Kasumi-1 (cell line): ENCODE data around the gene SGSM2.
A peak's percentile ranks its signal among the peaks of the same experiment; 100 is the strongest.

Experiments
- DNase-seq, 2 experiments: peaks; one replicate each; lab custom pipeline; 2025; lab: John Stamatoyannopoulos, UW

Gene SGSM2

GRCh38 chr17:2399572-2400473 lies 62.5 kb downstream of the SGSM2 start:
- DNase-seq = peak; percentile 56 to 78

- no peak for DNase-seq
Observed at GRCh38 chr17:2400474-2400866, 63.2 kb downstream of the SGSM2 start.

DNA sequence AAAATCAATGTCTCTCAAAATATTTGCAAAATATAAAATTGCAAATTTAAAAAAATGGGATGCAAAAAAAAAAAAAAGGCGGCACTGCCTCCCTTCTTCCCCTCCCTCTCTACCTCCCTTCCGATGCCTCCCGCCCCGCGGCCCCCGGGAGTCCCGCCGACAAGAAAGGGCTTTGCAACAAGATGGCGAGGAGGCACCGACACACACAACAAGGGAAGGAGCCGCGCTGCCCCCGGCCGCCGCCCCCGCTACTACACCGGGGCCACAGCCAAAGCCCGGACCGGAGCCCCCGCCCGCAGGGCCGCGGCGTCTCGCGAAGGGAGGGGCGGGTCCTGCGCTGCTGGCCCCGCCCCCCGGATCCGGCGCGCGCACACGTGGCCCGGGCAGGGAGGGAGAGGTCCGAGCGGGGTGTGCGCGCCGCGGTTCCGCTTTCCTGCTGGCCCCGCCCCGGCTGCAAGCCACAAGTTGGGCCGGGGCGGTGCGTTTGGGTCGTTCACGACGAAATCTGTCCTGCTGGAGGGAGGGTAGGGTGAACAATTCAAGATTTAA lies 63.6 kb downstream of the SGSM2 start, which contains the start of gene MNT:
Gene MNT, minus strand, starts transcription at position 184 of the 549 bp plus-strand sequence. CDS start 348 bp downstream, outside the sequence.
- peak; percentile 69 to 71 for DNase-seq

DNA sequence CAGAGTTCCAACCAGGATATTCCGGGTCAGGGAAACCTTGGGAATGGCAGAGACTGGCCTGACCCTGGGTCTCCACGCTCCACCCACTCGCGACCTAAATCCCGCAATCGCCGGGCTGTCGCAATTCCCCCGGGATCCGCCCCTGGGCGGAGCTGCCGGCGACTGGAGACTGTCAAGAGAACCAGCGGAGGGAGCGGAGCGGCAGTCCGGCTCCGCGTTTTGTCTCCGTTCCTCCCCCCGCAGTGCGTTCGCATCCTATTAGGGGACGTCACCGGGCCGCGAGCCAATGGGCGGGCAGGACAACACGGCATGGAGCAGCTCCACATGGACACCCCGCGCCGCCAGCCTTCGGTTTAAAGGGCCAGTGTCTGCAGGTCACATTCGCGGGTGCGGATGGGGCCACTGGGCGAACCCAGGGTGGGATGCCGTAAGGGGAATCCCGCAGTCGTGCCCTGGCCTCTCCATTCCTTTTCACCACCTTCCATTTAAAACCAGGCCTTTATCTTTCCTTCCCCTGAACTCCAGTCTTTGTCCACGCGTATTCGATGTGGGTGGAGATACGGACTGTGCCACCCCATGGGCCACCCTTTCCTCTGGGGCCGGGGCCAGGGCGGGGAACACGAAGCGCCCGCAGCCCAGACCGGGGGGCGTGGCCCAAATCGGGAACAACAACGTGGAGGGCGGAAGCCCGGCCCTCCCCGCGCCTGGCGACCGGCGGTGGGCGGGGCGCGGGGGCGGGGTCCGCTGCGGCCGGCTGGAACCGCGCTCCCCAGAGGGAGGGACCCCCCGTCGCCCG lies 64.3 kb downstream of the SGSM2 start:
- peak; percentile 84 to 89 for DNase-seq

DNA sequence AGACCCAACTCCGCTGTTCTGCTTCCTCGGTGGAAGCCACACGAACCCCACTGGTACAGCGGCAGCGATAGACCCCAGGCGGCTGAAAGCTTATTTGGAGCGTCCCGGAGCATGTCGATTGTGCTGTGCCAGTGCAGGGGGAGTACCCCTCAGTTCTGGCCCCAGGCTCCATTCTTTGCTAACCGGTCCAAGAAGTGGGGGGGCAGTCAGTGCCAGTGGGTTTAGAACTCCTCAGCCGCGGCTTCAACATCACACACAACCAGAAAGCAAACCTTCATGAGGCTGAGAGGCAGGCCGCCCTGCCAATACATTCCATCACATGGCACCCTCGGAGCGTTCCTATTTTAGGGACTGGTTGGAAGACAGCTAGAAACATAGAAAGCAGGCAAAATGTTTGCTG lies 65.2 kb downstream of the SGSM2 start:
- DNase-seq = no peak

- no peak for DNase-seq
Observed at GRCh38 chr17:2403044-2403443, 65.7 kb downstream of the SGSM2 start.

- no peak for DNase-seq
Observed at GRCh38 chr17:2405247-2405926, 68.1 kb downstream of the SGSM2 start.

- no peak for DNase-seq
Observed at GRCh38 chr17:2406271-2406902, 69.1 kb downstream of the SGSM2 start.

DNA sequence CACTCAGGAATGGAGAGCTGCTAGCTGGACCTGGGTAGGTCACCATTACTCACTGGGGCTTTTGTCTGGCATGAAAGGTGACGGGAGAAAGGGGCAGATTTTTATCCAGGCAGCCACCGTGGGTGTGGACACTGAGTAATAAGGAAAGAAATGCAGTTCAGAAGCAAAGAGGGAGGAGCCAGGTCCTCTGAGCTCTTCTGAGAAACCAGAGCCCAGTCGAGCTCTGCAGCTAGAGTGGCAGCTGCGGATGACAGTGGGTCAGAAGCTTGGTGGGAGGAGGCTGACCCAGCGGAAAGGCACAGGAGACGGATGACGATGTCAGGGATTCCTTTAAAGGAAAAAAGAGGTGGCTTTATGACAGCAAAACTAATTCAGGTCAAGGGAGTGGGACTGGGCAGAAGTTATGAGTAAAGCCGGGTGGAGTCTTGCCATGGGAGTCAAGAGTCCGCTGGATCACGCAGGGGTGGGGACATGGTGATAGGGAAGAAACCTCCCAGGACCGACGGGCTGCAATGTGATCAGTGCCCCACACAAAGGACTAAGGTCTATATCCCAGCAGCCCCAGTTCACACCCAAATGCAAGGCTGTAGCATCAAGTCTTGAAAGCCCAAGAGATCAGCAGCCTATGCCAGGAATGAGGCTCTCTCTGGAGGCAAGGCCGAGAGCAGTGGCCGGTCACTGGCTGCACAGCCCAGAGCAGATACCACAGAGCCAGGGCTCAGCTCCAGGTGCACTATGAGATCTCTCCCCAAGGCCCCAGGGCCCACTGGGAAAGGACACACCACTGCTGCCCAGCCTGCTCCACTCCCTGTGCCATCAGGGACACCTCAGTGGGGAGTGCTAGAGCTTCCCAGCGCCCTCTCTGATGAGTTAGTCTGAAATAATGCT lies 69.8 kb downstream of the SGSM2 start:
- no peak for DNase-seq

DNA sequence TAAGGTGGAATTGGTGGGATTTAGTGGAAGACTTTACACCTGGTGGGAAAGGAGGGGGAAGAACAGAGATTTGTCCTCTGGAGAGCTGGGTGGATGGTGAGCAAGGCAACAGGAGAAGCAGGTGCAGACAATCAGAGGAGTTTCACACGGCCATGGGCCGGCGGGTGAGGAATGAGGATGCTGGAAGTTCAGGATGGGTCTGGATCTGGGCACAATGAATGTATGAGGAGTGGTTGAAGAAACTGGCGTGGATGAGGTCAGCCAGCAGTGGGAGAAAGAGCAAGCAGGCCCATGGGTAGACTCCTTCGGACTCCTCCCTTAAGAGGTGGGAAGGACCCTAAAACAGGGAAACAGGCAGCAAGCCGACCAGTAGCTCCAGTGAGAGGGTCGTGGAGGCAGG lies 73.7 kb downstream of the SGSM2 start:
- no peak for DNase-seq

DNA sequence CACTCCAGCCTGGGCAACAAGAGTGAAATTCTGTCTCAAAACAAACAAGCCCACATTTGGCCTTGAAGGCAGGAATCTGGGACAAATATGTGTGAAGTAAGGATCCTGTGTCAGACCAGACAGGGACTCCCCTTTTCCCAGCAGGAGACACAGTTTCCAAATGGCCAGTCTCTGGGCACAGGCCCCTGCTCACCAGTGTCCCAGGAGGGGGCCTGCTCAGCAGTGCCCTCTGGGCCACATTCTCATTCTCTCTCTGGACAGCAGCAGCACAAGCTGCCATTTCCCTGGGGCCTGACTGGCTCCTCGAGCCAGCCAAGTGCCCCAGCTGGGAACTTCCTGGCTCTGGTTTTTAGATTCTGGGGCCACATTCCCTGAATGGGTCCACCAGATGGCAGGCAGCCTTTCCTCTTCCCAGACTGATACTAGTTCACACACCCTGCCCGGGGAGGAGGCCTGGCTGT lies 75.3 kb downstream of the SGSM2 start:
- DNase-seq = no peak

DNA sequence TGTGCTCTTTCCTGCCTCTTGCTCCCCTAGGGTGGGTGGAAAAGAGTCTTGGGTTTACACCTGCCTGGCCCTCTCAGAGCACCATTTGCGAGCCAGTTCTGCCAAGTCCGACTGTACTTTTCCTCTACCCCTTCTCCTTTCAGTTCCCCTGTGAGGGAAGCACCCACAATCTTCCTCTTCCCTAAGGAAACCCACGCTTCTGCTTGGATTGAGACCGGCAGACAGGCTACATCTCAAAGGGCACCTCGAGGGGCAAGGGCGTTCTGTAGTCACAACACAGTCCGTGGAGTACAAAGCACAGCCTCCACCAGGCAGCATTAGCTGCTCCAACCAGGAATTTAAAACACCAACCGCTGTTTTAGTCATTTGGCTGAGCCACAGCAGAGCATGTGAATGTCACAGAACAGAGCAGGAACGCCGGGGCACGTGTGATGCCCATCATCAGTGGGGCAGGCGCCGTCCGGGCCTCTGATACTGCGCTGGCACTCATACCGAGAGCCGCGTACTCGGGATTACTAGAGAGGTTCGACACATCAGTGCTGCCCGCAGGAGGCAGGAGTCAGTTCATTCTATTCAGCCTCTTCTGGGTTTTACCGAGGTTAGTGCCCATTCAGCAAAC lies 77.3 kb downstream of the SGSM2 start:
- no peak for DNase-seq

GRCh38 chr17:2415081-2415480 lies 77.8 kb downstream of the SGSM2 start:
- DNase-seq = no peak

- DNase-seq = peak; percentile 42 to 60
Observed at GRCh38 chr17:2416010-2416734, 78.9 kb downstream of the SGSM2 start.

DNA sequence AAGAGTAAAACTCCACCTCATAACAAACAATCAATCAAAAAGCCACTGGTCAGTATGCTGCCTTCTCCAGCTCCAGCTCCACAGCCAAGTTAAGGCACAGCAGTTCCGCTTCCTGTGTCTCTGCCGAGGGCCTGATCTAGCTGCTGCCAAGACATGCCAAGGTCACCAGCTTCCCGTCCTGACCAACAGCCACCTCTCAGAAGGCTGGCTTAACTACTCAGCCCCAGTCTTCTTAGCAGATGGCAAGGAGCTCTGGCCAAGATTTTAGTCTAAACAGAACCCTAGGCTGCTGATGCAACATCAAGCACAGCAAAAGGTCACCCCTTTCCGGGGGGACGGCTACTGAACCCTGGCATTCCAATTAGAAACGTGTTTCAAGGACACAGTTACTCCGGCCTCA lies 81.3 kb downstream of the SGSM2 start:
- DNase-seq = no peak

GRCh38 chr17:2419486-2419885 lies 82.2 kb downstream of the SGSM2 start:
- no peak for DNase-seq

- DNase-seq = no peak
Observed at GRCh38 chr17:2420176-2420575, 82.9 kb downstream of the SGSM2 start.

DNA sequence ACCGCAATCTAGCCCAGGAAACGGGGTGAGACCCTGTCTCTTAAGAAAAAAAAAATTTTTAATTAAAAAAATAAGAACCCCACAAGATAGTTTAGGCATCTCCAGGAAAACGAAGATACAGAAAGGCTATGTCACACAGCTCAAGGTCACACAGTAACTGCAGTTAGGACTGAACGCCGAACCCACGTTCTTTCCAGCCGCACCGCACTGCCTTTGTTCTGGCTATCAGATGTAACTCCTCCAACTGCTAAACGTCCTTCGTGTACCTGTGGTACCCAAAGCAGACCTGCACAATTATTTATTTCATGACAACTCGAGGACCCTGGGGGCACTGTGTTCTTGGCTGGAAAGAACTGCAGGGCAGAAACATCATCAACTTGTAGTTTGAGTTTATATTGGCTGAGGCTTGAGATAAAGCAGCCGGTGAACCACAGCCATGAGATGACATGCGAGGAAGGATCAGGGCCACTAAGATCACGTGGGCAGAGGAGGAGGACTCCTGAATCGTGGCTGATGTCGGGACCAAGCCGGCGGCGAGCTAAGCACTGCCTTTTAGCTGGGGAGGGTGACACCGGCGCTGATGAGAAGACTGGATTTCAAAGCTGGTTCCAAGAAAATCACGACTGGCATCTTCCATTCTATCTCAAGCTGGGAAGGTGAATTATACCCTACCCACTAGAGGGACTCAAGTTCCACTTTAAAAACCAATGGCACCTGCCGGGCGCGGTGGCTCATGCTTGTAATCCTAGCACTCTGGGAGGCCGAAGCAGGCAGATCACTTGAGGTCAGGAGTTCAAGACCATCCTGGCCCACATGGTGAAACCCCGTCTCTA lies 84.2 kb downstream of the SGSM2 start:
- DNase-seq = peak in 1 of 2 experiments; percentile 2
